Articular chondrocyte of knee joint (primary cell): Measurements from ENCODE around the gene NINJ2. TPM values are rescaled to one million over a fixed set of nuclear protein-coding genes. Genes with fewer than 3 reads are reported as not detected.

Source experiments
- small RNA-seq: library from RNA; depleted of rRNA; stranded (forward); fragments of <200 nt; gene quantifications from one replicate; pipeline ENCODE3, GENCODE V24; 2012
- total RNA-seq: library from RNA; depleted of rRNA; stranded (reverse); fragments of >200 nt; gene quantifications from 2 replicates; pipeline ENCODE4 v1.2.3, GENCODE V29; 2012

The NINJ2 gene, protein sequence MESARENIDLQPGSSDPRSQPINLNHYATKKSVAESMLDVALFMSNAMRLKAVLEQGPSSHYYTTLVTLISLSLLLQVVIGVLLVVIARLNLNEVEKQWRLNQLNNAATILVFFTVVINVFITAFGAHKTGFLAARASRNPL
- total RNA-seq = 5.6 and 7.7 TPM in 2 replicates

GRCh38 chr12:663293-663871 lies at the start of gene NINJ2:
Gene NINJ2, minus strand, starts transcription at chr12:663445. Its CDS starts 85 bp downstream, at chr12:663360.

Small RNA genes lying within 50 kb of the gene (small RNA-seq; reads per million reads assigned to genes)
- not detected for gene RNU7-103P

Other genes with a start within 250 kb of the NINJ2 start
- gene B4GALNT3, start 203.5 kb downstream of the NINJ2 start, total RNA-seq = 3.1 and 3.8 TPM in 2 replicates
- gene WNK1, start 89.1 kb upstream of the NINJ2 start, total RNA-seq = 127 and 142 TPM in 2 replicates